ENCODE data around the gene SLITRK5. TPM values are rescaled to one million over a fixed set of nuclear protein-coding genes. Genes with fewer than 3 reads are reported as not detected.

The SLITRK5 gene
- total RNA-seq, 4 donors from 2014 or later = 0.14 to 0.40 (median 0.16) TPM; not detected in 1

DNA sequence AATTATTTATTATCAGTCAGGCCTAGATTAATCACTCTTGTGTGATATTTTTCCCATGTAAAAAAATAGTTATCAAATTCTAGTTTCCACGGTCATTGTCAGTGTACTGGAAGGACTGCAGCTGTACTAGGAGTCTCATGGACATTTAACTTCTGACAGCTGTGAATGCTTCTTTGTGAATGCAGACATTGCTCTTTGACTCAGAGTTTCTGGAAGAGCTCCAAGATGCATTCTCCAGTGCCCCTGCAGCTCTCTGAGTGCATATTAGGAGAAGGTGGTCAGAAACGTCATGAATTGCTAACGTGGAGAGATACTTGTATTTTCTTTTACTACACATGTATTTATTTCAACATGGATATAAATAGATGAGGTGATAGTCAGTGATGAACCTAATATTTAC is 9.7 kb upstream of the SLITRK5 start:
- no peaks in the 10 kb centered on the region for H3K27me3 ChIP-seq
- intact Hi-C loops (cut with DNase I; ENCODE audit: low total_unique reads) (no loop called here), in situ Hi-C loops (cut with MboI; ENCODE audit: low pct_ligation_motif_present in 1 of 4, low pct_unique_long_range_greater_than_20kb in 1 of 4, low sequenced_read_pairs in 3 of 4) (no loop called here)
- DNase-seq = no peak
- H3K4me3 ChIP-seq = no peak overlapping the region
- TF ChIP-seq POLR2A (IDR thresholded peaks at IDR 0.05) (no peak), EP300 (IDR thresholded peaks at IDR 0.05; ENCODE audit: low read depth) (no peak), POLR2AphosphoS5 (IDR thresholded peaks at IDR 0.05) (no peak)
- TF ChIP-seq, protein P1, sequence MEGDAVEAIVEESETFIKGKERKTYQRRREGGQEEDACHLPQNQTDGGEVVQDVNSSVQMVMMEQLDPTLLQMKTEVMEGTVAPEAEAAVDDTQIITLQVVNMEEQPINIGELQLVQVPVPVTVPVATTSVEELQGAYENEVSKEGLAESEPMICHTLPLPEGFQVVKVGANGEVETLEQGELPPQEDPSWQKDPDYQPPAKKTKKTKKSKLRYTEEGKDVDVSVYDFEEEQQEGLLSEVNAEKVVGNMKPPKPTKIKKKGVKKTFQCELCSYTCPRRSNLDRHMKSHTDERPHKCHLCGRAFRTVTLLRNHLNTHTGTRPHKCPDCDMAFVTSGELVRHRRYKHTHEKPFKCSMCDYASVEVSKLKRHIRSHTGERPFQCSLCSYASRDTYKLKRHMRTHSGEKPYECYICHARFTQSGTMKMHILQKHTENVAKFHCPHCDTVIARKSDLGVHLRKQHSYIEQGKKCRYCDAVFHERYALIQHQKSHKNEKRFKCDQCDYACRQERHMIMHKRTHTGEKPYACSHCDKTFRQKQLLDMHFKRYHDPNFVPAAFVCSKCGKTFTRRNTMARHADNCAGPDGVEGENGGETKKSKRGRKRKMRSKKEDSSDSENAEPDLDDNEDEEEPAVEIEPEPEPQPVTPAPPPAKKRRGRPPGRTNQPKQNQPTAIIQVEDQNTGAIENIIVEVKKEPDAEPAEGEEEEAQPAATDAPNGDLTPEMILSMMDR (IDR thresholded peaks at IDR 0.05) = no peak
- H3K4me1 ChIP-seq = no peaks in the 10 kb centered on the region
- H3K27ac ChIP-seq = no peak overlapping the region
- H3K9me3 ChIP-seq = no peaks in the 10 kb centered on the region
- WGBS, 2 donors (ENCODE audit: low coverage in 1 of 2) = 27 to 34% methylated on average over 3 of the region's 3 CpGs
- no peaks in the 10 kb centered on the region for H3K36me3 ChIP-seq

DNA sequence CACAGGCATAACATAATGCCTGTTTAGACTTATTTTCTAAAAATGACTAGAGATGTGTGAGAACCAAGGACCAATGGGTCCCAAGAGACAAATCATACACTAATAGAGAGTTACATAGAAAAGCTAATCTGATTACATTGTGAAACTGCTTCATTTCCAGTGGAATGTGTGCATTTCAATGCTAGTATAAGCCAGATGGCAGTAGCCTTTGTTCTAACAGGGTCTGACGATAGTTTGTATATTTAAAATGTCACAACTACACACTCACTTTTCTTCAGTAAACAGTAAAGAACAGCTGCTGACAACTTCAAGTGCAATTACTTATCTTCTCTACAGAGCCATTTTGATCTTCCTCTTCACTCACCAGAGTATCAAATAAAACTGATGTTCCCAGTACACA is 4.3 kb upstream of the SLITRK5 start:
- no peaks in the 10 kb centered on the region for H3K9me3 ChIP-seq
- 46 to 67% methylated on average over 1 of the region's 1 CpG for WGBS, 2 donors (ENCODE audit: low coverage in 1 of 2)
- H3K27me3 ChIP-seq = peaks cover 25% of the 10 kb centered on the region
- H3K27ac ChIP-seq = no peak overlapping the region
- DNase-seq = no peak
- H3K36me3 ChIP-seq = no peaks in the 10 kb centered on the region
- no peak overlapping the region for H3K4me3 ChIP-seq
- TF ChIP-seq POLR2AphosphoS5 (IDR thresholded peaks at IDR 0.05) = no peak
- TF ChIP-seq, protein P1 (IDR thresholded peaks at IDR 0.05) = no peak
- intact Hi-C loops (cut with DNase I; ENCODE audit: low total_unique reads) = no loop called here
- peaks cover 0 to 14% (median 6%) of the 10 kb centered on the region in 4 donors for H3K4me1 ChIP-seq
- in situ Hi-C loops (cut with MboI; ENCODE audit: low pct_ligation_motif_present in 1 of 4, low pct_unique_long_range_greater_than_20kb in 1 of 4, low sequenced_read_pairs in 3 of 4) = no loop called here

DNA sequence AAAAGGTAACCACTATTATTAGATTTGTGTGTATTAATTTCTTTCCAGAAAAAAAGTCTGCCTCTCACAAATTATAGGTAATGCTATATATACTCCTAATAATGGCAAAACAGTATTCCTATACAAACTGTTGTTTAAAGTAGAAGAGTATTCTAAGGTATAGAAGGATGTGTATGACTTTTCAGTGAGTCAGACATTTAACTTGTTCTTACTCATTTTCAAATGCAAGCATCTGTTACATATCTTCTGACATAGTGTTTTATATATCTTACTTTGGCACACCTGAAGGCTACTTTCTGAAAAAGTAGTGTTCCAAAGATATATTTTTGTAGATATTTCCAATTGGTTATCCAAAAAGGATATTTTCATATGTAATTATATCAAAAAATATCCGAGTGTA is 3.5 kb upstream of the SLITRK5 start:
- DNase-seq = no peak
- in situ Hi-C loops (cut with MboI; ENCODE audit: low pct_ligation_motif_present in 1 of 4, low pct_unique_long_range_greater_than_20kb in 1 of 4, low sequenced_read_pairs in 3 of 4) (no loop called here), intact Hi-C loops (cut with DNase I; ENCODE audit: low total_unique reads) (no loop called here)
- peaks cover 33% of the 10 kb centered on the region for H3K27me3 ChIP-seq
- no peak overlapping the region for H3K4me3 ChIP-seq
- WGBS, 2 donors (ENCODE audit: low coverage in 1 of 2) = 49 to 58% methylated on average over 1 of the region's 1 CpG
- H3K27ac ChIP-seq = no peak overlapping the region
- no peaks in the 10 kb centered on the region for H3K9me3 ChIP-seq
- TF ChIP-seq, protein P1 (IDR thresholded peaks at IDR 0.05) = no peak
- TF ChIP-seq POLR2AphosphoS5 (IDR thresholded peaks at IDR 0.05) = no peak
- TF ChIP-seq POLR2A (IDR thresholded peaks at IDR 0.05) = no peak
- no peak for TF ChIP-seq EP300 (IDR thresholded peaks at IDR 0.05; ENCODE audit: low read depth)
- no peaks in the 10 kb centered on the region for H3K36me3 ChIP-seq
- H3K4me1 ChIP-seq = peaks cover 3 to 23% (median 15%) of the 10 kb centered on the region in 4 donors

DNA sequence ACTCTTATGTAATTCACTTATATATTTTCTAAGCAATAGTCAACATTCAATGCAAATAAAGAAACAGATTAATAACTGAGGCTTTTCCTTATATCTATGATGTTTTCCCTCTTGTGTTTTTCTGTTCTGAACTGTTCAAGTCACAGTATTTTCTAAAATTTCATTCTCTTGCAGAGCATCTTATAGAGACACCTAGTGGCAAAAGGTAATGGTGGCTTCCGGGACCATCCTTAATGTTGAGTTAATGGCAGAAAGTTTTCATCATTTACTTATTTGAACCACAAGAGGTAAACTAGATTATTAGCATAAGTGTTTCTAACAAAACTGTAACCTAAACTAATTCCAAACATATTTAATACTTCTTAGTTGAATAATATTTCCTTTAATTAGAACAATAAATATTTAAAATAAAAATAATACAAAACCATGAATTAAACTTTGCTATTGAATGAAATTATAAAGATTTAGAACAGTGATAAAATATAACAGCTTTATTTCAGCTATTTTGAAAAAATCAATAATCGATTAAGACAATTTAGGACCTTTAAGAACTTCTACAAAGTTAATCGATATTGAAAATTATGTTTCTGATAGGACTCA is 1.7 kb upstream of the SLITRK5 start:
- peaks cover 50% of the 10 kb centered on the region for H3K27me3 ChIP-seq
- intact Hi-C loops (cut with DNase I; ENCODE audit: low total_unique reads) = no loop called here
- H3K4me1 ChIP-seq = peaks cover 3 to 33% (median 21%) of the 10 kb centered on the region in 4 donors
- DNase-seq = no peak
- no peak overlapping the region for H3K4me3 ChIP-seq
- TF ChIP-seq, protein P1 (IDR thresholded peaks at IDR 0.05) = peak in 4 of 5 experiments; percentile 24 to 34 (median 28)
- TF ChIP-seq POLR2AphosphoS5 (IDR thresholded peaks at IDR 0.05) (no peak), POLR2A (IDR thresholded peaks at IDR 0.05) (no peak), EP300 (IDR thresholded peaks at IDR 0.05; ENCODE audit: low read depth) (no peak)
- H3K9me3 ChIP-seq = no peaks in the 10 kb centered on the region
- no peak overlapping the region for H3K27ac ChIP-seq
- 39 to 42% methylated on average over 3 of the region's 3 CpGs for WGBS, 2 donors (ENCODE audit: low coverage in 1 of 2)
- in situ Hi-C loops (cut with MboI; ENCODE audit: low pct_ligation_motif_present in 1 of 4, low pct_unique_long_range_greater_than_20kb in 1 of 4, low sequenced_read_pairs in 3 of 4) = no loop called here
- H3K36me3 ChIP-seq = no peaks in the 10 kb centered on the region

Measured in transverse colon (tissue), 4 donors.